Endothelial cell of hepatic sinusoid (primary cell): ENCODE data around the gene NFATC2.

Experiments used
- in situ Hi-C: cut with HindIII; loops from 2 replicates; pipeline ENCODE4 v1.10.0; 2017; ENCODE audit warnings: low sequenced_read_pairs

The NFATC2 gene

DNA sequence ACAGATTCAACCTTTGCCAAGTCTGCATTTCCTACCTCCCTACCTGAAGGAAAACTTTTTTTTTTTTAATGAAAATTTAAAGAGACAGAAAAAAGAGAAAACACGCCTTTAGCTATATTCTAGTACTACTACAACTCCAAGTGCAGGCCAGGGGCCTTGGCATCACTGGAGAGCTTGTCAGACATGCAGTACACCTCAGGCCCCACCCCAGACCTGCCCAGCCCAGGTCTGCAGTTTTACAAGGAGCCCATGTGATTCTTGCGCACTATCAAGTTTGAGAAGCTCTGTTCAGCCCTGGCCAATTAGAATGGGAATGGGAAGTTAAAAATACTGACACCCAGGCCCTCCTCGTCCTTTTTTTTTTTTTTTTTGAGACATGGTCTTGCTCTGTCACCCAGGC is 85.0 kb downstream of the NFATC2 start:
- in situ Hi-C loops: no loop called here

DNA sequence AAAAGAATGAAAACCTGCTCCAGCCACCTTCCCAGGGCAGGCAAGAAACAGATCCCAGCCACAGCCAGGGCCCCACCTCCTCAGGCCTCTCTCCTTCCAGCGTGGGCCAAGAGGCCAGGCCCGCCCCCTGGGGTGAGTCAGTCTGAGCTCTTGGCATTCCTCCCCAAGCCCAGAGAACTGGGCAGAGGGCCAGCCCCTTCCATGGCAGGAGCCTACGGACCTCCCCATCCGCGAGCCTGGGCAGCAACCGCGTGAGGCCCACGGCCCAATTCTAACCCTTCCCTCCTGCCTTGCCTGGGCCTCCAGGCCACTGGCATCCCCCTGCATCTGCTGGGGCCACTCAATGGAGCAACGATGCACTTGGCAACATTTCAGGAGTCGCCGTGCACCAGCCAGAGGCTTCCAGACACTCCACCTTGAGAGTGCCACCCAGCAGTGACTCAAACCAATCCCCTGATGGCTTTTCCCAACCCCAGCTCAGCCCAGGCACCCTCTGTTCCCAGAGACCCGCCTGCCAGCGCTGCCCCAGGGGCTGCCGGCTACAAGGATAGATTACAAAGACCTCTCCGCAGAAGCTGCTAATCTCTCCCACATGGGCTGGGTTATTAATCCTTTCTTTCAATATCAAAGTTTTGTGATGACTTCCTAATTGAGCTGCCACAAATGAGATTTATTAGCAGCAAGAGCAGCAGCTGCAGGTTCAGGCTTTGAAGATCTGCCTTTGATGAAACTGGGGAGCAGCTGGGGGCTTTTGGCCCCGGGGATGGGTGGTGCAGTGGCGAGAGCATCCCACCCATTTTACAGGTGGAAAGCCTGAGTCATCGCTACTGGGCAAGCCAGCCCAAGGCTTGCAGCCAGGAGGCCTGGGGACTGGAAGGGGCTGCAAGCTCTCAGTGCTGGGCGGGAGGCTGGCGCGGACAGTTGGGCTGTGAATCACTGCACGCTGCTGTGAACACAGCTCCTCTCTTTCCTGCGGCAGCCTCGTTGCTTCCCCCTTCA is 85.7 kb downstream of the NFATC2 start:
- in situ Hi-C loops: no loop called here

DNA sequence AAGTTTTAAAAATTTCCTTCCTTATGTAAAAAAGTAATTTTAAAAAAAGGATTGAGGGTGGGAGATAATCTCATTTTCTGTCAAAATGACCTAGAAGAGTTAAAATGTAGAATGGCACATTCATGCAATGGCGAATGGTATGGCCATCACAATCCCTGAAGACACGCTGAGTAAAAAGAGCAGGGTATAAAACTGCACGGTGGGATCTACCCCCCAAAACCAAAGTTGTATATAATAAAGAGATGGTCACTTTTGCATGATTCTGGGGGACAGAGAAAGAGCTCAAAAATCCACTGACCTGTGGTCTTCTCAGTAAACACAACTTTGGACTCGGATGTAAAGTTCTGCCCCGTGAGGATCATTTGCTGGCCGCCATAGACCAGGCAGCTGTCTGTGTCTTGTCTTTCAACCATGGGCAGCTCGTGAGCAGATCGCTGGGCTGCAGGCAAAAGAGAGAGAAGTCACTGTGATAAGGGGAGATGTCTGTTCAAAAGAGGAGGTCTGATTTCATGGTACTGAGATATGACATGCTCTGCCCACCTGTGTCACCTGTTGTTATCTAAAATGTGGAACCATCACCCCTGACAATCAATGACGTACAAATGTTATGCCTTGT is 88.2 kb downstream of the NFATC2 start:
- in situ Hi-C loops: no loop called here

DNA sequence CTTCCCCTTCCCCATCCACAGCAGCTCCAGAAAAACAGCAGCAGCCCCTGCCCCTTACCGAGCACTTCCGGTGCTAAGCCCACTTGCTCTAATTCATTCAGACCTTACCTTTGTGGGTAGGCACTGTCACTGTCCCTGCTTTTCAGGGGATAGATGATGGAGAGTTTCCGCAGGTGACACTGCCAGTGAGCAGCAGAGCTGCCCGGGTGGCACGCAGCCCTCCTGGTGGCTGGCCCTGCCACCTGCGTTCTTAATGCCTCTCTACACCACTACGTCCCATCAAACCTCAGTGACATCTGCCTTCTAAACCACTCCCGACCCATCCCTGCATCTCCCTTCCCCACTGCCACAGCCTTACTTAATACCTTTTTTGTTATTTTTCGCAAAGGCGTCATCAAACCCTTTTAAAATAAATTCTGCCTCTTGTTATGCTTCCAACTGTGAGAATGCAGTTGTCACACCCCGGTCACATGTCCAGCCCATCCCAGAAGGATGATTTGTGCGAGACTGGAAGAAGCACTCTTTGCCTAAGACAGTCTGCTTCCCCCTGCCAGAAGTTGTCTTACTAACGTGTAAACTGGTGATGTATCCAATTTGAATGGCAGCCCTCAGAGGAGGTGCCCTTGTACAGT is 89.7 kb downstream of the NFATC2 start:
- in situ Hi-C loops: no loop called here

DNA sequence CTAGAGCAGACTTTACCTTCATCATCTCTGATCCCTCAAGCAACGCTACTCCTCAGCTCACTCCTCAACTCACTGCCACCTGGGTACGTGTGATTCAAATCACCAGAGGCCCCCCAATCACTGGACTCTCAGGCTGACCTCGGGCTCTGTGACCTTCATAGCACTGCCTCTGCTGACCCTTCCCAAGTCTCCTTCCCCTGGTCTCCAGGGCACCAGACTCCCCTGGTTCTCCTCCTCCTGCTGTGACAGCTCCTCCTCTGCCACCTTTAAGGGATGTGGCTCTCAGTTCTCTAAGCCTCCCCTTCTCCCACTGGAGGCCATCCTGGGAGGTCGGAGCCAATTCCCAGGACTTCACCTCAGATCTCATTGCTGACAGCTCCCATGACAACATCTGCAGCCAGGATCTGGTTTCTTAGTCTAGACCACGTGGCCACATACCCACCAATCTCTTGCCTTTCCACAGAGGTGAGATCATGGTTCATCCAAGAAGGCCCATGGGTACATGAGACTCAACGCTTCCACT is 90.4 kb downstream of the NFATC2 start:
- in situ Hi-C loops: no loop called here

DNA sequence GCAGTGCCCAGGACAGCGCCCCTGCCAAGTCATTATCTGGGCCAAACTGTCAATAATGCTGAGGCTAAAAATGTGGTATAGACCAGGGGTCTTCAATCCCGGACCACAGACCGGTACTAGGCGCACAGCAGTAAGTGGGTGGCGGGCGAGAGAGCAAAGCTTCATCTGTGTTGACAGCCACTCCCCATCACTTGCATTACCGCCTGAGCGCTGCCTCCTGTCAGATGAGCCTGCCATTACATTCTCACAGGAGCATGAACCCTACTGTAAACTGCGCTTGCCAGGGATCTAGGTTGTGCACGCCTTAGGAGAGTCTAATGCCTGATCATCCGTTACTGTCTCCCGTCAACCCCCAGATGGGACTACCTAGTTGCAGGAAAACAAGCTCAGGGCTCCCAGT is 91.0 kb downstream of the NFATC2 start:
- in situ Hi-C loops: no loop called here

DNA sequence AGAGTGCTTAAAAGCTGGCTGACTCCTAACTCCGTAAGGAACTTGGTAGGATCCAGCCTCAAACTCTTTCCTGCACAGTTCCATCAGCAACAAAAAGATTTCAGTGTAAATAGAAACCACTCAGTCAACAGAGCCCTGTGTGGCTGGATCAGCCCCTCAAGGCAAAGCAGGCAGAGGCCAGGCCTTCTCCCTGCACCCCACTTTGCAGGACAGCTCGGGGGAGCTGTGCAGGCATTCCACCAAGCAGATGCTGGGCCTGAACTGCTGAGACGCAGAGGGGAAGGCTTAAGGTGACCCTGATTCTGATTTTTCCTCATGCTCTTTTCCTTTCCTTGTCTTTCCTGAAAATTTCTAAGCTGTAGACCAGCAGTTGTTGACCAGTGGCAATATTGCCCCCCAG is 91.5 kb downstream of the NFATC2 start:
- in situ Hi-C loops: no loop called here

DNA sequence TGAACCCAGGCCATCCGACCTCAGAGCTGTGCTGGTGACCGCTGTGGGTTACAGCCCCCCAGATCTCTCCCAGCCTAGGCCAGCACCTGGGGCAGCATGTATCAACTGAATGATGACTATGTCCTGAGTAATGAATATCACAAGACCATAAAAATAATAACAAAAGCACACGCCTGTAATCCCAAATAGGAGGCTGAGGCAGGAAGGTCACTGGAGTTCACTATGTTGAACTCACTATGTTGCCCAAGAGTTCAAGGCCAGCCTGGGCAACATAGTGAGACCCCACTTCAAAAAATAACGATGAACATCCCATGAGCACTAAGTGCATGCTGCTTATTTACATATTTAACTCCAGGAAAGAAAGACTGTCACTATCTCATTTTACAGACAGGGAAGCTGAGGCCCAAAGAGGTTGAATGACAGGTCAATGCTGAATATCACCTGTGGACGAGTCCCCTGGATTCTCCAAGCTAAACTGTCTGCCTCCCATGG is 92.3 kb downstream of the NFATC2 start:
- in situ Hi-C loops: no loop called here

DNA sequence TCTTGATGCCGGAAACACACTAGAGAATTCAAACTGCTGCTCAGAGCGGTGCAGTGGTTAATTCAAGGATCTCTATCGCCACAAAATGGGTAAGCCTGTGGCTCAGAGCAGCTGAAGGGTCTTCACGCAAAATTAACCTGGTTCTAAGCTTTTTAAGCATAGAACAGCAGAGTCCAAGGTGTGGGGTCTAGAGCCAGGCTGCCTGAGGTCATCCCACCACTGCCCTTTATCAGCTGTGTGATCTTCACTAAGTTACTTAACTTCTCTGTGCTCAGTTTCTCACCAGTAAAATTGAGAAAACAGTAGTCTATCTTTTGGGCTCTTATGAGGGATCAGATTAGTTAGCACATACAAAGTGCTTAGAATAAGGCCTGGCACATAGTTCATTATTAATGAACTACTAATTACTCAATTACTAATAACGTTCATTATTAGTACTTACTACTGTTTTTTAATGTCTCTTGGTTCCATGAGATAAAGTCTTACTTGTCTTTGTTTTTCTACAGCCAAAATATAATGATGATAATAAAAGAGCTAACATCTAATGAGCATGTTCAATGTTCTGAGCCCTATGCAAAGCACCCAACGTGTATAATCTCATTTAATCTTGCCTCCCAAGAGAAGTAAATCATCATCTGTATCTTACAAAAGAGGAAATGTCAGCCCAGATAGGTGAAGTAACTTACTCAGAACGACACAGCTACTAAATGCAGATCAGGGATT is 92.9 kb downstream of the NFATC2 start:
- in situ Hi-C loops: no loop called here

DNA sequence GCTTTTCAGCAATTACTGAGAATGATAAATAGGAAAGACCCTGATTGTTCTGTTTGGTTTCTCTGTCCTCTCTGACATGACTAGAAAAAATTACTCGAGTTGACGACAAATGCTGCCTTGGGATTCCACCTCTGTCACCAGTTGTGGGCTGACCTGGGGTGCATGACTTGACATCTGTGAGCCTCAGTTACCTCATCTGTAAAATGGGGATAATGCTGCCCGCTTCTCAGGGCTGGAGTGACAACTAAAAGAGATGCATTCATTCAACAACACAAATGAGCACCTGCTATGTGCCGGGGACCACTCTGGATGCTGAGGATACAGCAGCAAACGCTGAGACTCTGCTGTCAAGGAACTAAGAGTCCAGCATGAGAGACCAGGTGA is 94.8 kb downstream of the NFATC2 start:
- in situ Hi-C loops: no loop called here

DNA sequence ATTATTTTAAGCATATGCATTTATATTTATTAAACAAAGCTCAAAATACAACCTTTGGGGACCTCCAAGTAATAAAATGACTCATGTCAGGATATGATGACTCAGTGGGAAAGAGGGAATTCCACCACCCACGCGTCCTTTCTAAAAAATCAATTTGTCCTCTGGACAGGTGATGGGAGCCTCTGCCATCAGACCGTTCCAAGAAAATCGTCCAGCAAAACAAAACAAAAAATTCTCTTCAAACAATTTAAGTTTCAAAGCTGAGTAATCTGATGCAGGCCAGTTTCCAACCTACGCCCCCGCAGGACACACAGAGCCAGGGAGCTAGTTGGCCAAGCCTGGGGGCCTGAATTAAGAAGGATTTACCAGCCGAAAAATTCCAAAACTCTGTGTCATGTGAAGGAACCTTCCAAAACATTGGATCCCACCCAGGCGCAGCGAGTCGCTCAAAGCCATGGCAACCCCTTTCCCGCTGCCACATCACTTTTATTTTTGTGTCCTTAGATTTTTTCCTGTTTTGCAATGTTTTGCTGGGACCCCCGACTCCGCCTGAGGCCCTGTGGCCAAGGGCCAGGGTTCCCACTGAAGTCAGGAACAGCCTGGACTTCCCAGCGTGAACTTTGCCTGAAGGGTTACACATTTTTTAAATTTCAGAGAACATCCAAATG is 95.3 kb downstream of the NFATC2 start:
- in situ Hi-C loops: no loop called here

DNA sequence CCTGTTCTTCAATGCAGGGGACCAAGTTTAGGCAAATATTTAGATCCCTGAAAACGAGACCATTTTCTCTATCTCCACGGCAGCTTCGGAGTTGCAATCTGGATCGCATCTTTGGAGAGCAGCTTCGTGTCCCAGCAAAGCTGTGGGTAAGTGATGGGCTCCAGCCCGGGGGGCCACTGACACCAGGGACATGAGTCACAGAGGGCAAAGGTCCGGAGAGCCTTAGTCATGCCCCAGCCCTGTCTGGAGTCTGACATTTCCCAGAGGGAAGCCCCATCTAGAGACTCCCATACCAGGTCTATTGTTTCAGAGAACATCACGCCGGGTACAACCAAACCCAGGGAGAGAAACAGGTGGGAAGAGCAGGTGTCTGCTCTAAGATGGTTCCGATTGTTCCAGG is 95.9 kb downstream of the NFATC2 start:
- in situ Hi-C loops: no loop called here

DNA sequence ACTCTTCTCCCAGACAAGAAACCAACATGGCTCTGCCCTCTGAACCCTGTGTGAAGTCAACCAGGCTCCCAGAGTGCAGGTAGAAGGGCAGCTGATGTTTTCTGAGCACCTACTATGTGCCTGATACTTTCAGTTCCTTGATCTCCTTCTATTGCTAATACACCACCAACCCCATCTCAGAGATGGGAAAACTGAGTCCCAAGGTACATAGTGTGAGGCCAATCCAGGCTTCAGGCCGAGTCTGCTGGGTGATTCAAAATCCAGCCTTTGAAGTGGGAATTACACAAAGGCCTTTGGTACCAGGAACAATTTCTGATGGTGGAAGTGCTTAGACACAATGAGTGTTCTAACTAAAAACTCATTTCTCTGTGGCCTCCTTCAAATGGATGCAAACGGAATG is 96.3 kb downstream of the NFATC2 start:
- in situ Hi-C loops: no loop called here

DNA sequence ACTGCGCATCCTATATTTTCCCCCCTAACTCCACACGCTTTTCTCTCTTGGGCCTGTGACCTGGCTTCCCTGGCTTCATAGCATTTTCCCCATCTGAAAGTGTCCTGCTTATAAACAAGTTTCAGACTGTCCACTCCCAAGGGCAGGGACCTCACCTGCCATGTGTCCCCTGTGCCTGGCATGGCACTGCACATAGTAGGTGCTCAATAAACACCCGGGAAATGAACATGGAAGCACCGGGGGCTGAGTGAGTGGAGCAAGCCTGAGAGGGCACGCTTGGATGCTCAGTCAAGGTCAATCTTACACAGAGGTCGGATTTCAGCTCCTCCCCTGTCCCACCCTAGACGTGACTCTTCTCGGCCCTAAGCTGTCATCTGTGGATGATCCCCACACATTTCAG is 96.9 kb downstream of the NFATC2 start:
- in situ Hi-C loops: no loop called here

DNA sequence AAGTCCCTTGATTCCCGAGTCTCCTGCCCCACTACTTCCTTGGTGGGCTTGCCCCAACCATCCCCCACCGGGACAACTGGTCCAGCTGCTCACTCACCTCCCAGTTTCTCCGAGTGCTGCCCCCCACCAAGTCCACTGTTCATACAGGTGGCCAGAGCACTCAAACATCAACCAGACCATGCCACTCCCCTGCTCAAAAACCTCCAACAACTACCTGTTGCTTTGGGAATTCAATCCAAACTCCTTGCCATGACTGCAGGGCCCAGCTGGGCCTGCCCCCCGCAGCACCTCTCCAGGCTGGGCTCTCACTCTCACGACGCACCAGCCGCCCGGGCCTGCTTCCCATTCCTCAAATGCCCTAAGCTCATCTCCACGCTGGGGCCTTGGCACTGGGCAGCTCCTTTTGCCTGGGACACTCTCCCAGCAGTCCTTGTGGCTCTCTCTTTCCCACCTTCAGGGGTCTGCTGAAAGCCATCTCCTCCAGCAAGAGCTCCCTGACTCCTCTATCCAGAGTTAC is 97.5 kb downstream of the NFATC2 start:
- in situ Hi-C loops: no loop called here

DNA sequence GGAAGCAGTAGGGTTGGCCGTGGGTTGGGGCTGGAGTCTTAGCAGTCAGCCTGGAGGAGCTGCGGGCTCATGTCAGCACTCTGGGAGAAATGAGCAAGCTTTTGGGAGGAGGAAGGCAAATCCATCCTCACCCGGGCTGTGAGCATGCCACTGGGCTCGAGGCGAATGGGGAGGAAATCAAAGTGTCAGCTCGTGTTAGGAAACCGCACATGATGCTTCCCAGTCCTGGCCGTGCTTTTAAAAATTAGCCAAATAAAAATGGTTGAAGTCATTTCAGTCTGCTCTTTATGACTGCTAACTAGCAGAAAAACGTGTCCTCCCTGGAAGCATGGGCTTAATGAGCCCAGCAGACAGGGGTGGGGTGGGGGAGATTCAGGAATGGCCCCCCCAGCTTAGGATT is 98.1 kb downstream of the NFATC2 start:
- in situ Hi-C loops: no loop called here

DNA sequence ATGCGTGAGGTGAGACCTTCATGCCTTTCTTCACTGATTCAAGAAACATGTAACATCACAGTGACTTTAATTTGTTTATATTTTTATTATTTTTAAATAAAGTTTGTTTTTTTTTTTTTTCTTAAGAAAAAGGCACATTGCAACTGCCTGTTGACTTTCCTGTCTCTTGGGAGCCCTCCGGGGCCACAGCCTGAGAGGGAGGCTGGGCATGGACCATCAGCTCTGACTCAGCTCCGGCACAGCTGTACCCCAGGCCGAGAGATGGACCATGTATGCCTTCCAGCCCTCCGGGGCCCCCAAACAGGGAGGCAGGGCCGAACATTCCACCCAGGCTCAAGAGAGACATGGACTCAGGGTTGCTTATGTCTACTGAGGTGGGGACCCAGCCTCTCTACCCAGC is 99.9 kb downstream of the NFATC2 start:
- in situ Hi-C loops: no loop called here

DNA sequence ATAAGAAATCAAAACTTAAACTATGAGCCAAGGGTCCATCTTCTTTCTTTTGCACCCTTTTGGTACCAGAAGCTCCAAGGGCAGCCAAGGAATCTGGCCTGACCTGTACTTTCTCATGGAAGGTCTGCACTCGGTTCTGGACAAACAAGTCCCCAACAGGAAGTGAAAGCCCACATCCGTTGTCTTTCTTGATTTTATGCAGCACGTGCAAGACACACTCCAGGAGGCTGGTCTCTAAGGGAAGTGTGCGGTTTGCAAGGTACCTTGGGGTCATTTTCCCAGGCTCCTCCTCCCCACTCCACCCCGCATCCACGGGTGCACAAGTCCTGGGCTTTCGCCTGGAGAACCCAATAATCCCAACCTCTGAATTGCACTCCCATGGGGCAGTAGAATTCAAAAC is 101.9 kb downstream of the NFATC2 start:
- in situ Hi-C loops: no loop called here

DNA sequence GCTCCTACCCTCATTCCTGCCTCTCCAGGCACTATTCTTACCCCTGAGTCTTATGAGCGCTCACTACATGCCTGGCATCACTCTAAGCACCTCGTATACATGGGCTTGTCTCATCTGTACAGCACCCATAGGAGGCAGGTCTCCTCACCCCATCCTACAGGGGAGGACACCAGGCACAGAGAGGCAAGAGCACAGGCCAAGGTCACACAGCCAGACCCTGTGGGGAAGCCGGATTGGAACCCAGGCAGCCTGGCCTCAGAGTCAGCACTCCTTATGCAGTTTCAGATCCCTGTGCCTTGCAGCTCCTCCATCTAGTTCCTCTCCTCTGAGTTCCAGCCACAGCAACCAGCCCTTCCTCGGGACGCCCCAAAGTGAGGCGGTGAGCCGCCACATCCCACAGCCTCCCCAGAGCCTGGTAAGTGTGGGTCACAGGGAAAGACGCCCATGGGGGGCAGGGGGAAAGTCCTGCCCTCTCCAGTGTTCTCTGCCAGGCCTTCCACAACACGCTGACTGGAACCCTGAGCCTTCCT is 103.3 kb downstream of the NFATC2 start:
- in situ Hi-C loops: no loop called here

DNA sequence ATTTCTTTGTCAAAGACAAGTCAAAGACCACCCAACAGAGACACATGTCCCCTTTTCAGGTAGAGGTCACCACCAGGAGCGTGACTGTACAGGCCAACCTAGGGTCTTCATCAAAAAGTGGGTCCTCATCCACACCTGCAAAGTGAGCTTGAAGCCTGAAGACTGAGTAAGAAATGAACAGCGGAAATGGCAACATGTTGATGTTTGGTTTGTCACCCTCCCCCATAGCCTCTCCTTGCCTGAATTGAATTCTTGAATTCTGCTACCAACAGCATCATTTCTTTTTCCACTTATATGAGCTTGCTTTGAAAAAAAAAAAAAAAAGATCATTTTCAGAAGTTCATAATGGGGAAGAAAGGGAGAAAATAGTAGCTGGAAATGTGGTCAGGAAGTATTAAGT is 104.4 kb downstream of the NFATC2 start:
- in situ Hi-C loops: no loop called here
